ENCODE measurements around the gene FANCC.
A peak's percentile ranks its signal among the peaks of the same experiment; 100 is the strongest.

Gene FANCC

GRCh38 chr9:95138474-95138873, 179.0 kb downstream of the FANCC start:
- DNase-seq = no peak

GRCh38 chr9:95137587-95138145, 179.8 kb downstream of the FANCC start:
- DNase-seq = no peak

- DNase-seq = no peak
Observed at GRCh38 chr9:95135756-95136155, 181.8 kb downstream of the FANCC start.

- no peak for DNase-seq
Observed at GRCh38 chr9:95134457-95134881, 183.0 kb downstream of the FANCC start.

GRCh38 chr9:95133325-95133705, 184.2 kb downstream of the FANCC start:
- DNase-seq = no peak

- DNase-seq = no peak
Observed at GRCh38 chr9:95132366-95133324, 184.9 kb downstream of the FANCC start.

GRCh38 chr9:95131023-95131943, 186.2 kb downstream of the FANCC start:
- peak; percentile 17 for DNase-seq

GRCh38 chr9:95130484-95130883, 187.0 kb downstream of the FANCC start:
- DNase-seq = no peak

- DNase-seq = no peak
Observed at GRCh38 chr9:95129476-95130291, 187.8 kb downstream of the FANCC start.

GRCh38 chr9:95128177-95128524, 189.4 kb downstream of the FANCC start:
- DNase-seq = no peak

- DNase-seq = peak; percentile 43
Observed at GRCh38 chr9:95127249-95128176, 190.0 kb downstream of the FANCC start.

- no peak for DNase-seq
Observed at GRCh38 chr9:95126739-95127138, 190.8 kb downstream of the FANCC start.

- no peak for DNase-seq
Observed at GRCh38 chr9:95125652-95126051, 191.9 kb downstream of the FANCC start.

- no peak for DNase-seq
Observed at GRCh38 chr9:95124582-95125367, 192.7 kb downstream of the FANCC start.

GRCh38 chr9:95120781-95121370, 196.6 kb downstream of the FANCC start:
- DNase-seq = no peak

GRCh38 chr9:95118596-95118995, 198.9 kb downstream of the FANCC start:
- no peak for DNase-seq

- no peak for DNase-seq
Observed at GRCh38 chr9:95116808-95117204, 200.7 kb downstream of the FANCC start.

GRCh38 chr9:95116002-95116807, 201.3 kb downstream of the FANCC start:
- no peak for DNase-seq

- DNase-seq = no peak
Observed at GRCh38 chr9:95115104-95115503, 202.4 kb downstream of the FANCC start.
